Cerebellar nuclear complex (tissue), 1 donor: ENCODE data around the gene ZNF592.
"Not testable (repeated sequence)": the region's sequence is repeated elsewhere in the genome, so short reads cannot be mapped to it uniquely, and the experiment has no call there.

Source experiments
- DNase-seq, 2 experiments: peaks; one replicate each; lab custom pipeline; 2025; lab: John Stamatoyannopoulos, UW

ZNF592 gene

DNA sequence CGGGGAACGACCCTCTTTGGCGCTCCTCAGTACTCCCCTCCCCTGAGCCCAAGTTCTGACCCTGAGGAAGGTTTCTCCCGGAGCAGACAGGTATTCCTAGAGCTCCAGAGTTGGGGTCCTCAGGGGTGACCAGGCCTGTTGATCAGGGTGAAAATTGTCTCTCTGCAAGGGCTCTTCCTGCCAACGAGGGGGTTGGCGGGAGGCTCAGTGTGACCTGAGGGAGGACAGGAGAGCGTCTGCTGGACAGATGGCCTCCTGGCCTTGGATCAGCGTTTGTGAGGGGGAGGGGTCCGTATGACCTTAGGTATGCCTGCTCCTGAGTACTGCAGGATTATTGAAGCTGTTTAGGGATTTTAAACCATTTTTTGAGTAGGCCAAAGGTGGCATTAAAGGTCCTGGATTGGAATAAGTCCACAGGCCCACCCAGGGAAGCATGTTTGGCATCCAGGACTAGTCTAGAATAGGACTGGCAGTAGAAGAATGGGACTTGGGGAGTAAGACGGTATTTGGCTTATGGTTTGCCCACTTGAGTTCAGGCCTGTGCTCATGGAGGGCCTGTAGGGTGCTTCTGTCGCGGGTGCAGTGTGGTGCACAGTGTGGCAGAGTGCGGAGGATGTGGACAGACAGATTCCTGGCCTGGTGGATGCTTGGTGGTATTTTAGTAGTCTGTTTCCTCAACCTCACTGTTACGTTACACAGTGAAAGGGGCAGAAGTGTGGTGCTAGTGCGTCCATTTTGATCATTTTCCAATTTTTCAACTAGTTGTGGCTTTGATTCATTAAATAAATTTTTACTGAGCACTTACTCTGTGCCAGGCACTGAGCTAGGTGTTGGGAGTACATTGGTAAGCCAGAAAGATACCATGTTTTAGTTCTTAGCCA lies 959 bp downstream of the ZNF592 start:
- DNase-seq, result no peak

- DNase-seq, result no peak
Observed at GRCh38 chr15:84750583-84751092, 2.2 kb downstream of the ZNF592 start.

DNA sequence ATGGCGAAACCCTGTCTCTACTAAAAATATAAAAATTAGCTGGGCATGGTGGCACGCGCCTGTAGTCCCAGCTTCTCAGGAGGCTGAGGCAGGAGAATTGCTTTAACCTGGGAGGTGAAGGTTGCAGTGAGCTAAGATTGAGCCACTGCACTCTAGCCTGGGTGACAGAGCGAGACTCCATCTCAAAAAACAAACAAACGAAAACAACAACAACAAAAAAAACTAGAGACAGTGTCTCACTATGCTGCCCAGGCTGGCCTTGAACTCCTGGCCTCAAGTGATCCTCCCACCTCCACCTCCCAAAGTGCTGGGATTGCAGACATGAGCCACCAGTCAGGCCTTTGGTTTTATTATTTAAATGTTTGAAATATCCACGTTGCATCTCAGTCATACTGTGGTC lies 3.3 kb downstream of the ZNF592 start:
- DNase-seq, result not testable (repeated sequence)

DNA sequence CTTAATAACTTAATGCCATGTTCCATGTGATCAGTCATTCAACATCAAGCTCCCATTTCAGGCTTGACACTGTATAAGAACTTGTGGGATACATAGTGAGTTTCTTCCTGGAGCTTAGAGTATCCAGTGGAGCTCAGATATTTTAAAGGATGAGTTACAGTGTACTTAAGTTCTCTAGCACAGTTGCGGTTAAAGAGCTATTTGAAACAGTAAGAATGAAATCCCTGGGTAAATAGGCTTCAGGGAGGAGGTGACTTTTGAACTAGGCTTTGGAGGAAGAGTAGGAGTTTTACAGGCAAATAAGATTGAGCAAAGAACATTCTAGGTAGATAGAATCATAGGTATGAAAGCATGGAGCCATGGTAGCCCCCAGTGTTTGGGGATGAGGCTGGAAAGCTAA lies 3.8 kb downstream of the ZNF592 start:
- no peak for DNase-seq

GRCh38 chr15:84752700-84753099 lies 4.3 kb downstream of the ZNF592 start:
- no peak for DNase-seq

DNA sequence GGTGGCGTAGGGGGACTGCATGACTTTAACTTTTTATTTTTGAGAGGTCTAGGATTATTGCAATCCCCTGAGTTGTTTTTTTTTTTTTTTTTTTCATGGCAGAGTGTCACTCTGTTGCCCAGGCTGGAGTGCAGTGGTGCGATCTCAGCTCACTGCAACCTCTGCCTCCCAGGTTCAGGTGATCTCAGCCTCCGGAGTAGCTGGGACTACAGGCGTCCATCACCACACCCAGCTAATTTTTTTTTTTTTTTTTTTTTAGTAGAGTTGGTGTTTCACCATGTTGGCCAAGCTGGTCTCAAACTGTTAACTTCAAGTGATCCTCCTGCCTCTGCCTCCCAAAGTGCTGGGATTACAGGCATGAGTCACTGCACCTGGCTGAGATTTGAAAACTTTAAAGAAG lies 6.5 kb downstream of the ZNF592 start:
- DNase-seq, result not testable (repeated sequence)

- no peak for DNase-seq
Observed at GRCh38 chr15:84755736-84756527, 7.5 kb downstream of the ZNF592 start.

GRCh38 chr15:84759018-84759417 lies 10.6 kb downstream of the ZNF592 start:
- no peak for DNase-seq

DNA sequence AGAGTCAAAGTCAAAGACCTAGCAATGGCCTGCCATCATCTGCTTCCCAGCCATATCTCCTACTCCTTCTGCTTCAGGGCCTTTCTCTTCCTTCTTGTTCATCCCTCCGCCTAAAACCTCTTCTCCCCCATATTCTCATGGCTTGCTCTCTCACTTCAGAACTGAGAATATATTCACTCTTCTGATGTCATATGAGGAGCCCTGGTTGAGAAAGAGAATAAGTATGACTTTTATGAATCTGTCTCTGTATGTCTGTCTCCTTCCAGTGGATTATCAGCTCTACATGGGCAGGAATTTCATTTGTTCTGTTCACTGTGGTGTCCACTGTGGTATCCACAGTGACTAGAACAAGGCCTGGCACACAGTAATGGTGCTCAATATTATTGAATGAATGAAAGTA lies 11.8 kb downstream of the ZNF592 start:
- DNase-seq, result no peak

GRCh38 chr15:84761607-84762131 lies 13.3 kb downstream of the ZNF592 start:
- DNase-seq, result no peak

DNA sequence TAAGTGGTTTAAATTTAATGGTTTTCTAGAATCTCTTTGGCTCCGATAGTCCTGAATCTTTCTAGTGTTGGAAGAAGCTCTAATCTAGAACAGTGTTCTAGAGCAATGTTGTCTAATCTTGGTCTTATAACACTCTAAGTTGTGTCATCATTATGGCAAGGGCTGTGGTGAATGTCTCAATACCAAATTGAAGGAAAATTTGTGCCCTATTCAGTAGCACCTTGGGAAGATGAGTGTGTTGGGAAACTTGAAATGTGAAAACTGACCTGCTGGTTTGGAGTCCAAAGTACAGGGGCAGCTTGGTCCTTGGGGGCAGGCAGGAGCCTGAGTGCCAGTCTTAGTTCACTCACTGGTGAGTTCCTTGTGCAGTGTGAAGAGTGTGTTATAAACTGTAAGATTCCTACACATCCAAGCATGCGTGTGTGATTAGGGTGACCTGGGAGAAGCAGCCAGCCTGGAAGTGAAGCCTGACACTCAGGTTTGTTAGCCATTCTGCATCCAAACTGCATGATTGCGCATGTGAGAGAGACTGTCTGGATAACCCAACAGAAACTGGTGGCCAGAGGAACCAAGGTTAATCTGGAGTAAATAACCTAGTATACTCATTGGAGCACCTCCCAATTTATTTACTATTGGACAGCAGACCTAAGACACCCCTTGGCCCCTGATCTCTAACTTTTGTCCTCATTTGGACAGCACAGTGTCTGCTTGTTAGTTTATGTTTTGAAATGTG lies 14.6 kb downstream of the ZNF592 start:
- DNase-seq, result no peak

DNA sequence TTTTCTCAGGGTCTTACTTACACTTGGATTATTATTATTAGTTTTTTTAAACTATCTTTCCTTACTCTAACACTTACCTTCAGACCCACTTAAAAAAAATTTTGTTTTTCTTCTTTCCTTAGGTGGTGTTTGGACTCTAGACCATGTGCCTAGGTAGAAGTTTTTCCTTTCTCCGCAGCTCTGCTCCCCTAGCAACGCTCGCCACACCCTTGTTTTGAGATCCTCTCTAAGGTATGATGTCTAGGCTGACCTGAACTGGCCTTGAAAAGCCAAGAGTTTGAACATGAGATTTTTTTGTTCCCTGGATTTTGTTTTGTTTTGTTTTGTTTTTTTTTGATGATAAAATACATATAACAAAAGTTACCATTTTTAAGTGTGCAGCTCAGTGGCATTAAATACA lies 16.2 kb downstream of the ZNF592 start:
- DNase-seq, result no peak

DNA sequence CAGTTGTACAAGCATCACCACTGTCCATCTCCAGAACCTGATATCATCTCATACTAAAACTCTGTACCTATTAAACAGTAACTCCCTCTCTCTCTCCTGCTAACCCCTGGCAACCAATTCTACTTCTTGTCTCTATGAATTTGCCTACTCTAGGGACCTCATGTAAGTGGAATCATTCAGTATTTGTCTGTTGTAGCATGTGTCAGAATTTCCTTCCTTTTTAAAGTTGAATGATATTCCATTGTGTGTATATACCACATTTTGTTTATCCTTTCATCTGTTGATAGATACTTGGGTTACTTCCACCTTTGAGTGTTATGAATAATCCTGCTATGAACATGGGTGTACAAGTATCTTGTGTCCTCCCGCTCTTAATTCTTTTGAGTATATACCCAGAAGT lies 16.6 kb downstream of the ZNF592 start:
- DNase-seq, result no peak

GRCh38 chr15:84765675-84766074 lies 17.3 kb downstream of the ZNF592 start:
- no peak for DNase-seq

- DNase-seq, result no peak
Observed at GRCh38 chr15:84766461-84767035, 18.2 kb downstream of the ZNF592 start.

DNA sequence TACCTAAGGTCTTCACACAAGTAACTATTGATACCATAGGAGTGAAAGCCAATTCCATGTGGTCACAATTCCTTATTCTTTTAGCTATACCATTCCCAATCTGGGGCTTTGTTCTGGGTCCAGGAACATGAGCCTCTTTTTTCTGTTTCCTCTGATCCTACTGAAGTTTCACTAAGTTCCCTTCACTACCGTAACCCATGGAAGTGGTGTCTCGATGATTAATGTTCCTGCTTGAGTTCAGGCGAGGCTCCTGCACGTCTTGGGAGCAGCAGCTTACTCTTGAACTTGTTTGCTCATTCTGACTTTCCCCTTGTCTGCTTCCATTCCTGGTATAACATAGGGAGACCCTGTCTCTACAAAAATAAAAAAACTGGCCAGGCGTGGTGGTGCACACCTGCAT lies 23.6 kb downstream of the ZNF592 start:
- DNase-seq, result no peak

DNA sequence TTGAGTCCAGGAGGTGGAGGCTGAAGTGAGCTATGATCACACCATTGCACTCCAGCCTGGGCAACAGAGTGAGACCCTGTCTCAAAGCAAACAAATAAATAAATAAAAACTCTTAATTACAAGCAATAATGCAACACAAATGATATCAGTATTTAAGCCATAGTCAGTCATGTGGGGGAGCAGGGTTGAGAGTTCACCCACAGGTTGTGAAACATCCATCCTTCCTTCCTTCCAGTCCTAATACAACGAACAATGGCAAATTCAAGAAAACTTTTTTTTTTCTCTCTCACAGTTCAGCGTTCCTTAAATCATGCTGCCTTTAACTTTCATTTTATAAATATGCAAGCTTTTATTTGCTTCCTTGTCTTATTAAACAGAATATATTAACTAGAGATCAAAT lies 24.1 kb downstream of the ZNF592 start:
- DNase-seq, result no peak

DNA sequence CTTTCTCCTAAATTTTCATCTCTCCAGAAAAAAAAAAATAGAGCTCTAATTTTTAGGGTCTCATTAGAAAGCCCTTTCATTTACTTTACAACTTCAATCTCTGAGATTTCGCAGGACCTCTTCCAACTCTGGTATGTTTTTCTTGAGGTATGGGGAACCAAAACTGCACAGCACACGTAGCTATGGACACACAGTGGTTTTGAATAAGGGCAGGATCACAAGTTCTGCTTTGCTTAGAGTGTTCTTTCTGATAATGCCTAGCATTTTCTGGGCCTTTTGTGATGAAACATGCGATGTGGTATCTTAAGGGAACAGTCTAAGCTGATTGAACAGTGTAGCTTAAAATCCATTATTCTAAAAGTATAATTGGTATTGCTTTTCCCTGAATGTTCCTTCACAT lies 25.3 kb downstream of the ZNF592 start:
- no peak for DNase-seq

- no peak for DNase-seq
Observed at GRCh38 chr15:84775867-84776449, 27.6 kb downstream of the ZNF592 start.

DNA sequence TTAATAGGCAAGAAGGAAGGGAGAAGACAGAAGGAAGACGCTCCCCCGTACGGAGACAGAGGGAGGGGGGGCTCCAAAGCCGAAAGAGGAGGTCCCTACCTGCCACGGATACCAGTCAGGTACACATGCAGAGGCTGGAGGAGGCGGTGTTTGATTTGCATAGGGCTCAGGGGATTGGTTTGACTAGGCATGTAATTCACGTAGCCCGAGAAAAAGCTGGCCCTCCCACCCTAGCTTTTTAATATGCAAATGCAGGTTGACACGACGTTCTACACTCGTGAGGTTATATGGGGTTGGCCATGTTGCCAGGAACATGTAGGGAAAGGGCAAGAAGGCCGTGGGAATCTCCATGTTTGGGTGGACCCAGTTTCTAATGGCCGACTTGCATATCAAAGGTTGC lies 29.8 kb downstream of the ZNF592 start:
- DNase-seq, result no peak

DNA sequence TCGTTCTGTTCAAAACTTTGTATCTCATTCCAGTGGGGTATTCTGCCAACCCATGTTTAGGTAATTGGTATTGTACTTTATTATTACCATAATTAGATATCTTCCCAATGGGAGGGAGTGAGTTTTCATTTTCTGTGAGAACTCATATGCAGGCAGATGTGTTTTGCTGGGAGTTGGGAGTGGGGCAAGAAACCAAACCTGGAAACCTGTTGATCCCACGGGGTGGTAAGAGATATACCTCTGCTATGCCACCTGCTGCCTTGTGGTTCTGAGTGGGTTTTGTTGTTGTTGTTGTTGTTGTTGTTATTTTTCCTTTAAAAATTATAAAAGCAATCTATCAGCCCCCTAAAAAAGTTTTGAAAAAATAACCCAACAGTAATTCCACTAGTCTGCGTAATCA lies 32.1 kb downstream of the ZNF592 start:
- DNase-seq, result no peak
